HG03439 (cell line): Measurements from ENCODE around the gene BRIP1.
"Not testable (repeated sequence)": the region's sequence is repeated elsewhere in the genome, so short reads cannot be mapped to it uniquely, and the experiment has no call there.

Experiments used
- ATAC-seq: cut with Tn5 transposase; IDR thresholded peaks from one replicate; pipeline ENCODE4 v1.9.1; 2021; ENCODE audit warnings: mild to moderate bottlenecking, moderate library complexity; ENCODE audit not compliant: unreplicated experiment

BRIP1 gene

DNA sequence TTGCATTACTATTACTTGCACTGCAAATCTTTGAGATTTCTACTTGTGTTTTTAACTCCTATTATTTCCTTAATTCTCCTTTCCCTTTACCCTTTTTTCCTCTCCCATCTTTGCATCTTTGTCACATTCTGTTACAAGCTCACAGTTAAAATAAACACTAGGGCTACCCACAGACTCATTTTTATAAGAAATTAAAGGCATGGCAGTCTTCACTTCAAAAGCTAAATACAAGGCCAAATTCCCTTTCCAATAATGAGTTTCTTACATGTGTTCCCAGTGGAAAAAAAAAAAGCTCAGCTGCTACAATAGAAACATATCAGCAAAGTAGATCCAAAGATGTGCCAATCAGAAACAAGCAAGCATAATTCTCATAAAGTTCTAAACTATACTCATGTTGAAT, 3.7 kb upstream of the BRIP1 start:
- no peak for ATAC-seq

DNA sequence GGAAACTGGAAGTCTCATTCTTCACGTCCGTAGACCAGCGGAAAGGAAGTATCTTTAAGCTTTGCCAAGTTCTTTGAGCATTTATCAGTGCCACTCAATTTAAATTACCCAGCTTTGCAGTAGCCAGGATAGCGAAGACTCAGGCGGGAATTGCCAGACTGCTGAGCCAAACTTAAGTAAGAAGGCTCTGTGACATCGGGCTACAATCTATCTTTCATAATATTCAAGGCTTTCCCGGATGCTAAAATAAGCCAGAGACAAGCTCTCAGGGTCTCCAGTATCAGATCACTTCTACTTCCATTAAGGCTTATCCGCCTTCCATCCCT, 436 bp upstream of the BRIP1 start:
- peak; percentile 25 for ATAC-seq

DNA sequence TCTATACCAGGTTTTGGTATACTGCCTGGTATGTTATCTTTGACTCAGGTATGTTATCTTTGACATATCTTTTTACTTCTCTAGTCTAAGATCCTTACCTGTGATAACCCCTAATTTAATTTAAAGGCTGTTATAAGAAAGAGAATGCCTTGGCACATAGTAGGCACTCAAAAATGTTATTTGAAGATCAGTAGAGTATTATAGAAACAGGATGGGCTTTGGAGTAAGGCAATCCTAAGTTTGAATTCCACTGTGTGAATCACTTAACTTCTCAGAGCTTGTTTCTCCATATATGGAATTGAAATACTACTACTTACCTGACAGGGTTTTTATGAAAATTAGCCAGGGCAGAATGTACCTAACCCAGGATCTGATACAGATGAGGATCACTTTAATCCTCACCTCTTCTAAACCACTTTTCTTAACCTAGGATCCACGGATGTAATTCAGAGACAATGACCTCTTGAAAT, 1.2 kb downstream of the BRIP1 start:
- no peak for ATAC-seq

DNA sequence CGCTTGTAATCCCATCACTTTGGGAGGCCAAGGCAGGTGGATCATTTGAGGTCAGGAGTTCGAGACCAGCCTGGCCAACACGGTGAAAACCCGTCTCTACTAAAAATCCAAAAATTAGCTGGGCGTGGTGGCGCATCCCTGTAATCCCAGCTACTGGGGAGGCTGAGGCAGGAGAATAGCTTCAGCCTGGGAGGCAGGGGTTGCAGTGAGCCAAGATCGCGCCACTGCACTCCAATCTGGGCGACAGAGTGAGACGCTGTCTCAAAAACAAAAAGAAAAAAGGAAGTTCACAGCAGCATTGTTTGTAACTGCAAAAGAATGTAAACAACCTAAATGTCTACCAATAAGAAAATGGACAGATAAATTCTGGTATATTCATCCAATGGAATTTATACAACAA, 2.9 kb downstream of the BRIP1 start:
- not testable (repeated sequence) for ATAC-seq

DNA sequence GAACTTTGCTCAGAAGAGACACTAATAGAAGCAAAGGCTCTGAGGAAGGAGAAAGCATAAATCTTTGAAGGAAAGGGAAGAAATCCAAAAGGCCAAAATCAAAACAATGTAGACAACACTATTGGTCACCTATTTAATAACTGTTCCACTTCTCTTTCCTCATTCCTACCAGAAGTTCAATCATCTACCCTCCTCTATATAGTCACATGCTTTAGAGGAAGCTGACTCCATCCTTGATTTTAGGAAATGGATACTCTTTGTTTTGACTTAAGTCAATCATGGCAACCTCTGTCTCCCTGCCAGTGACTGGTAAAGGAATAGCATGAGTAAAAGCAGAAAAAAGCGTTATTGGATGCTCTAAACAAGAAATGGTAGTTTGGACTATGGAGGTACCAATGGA, 7.3 kb downstream of the BRIP1 start:
- ATAC-seq: no peak

DNA sequence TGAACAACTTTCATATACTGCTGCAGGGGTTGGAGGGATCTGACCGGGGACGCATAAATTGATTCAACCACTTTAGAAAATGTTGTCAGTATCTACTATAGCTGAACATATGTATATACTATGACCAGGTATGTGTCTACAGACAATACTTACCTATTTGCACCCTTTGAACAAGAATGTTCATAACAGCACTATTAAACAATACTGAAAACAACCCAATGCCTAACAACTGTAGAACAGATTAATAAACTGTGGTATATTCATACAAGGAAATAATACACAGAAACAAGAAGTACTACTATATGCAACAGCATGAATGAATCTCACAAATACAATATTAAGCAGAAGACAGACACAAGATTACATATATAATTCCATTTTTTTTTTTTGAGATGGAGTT, 10.5 kb downstream of the BRIP1 start:
- ATAC-seq: no peak

DNA sequence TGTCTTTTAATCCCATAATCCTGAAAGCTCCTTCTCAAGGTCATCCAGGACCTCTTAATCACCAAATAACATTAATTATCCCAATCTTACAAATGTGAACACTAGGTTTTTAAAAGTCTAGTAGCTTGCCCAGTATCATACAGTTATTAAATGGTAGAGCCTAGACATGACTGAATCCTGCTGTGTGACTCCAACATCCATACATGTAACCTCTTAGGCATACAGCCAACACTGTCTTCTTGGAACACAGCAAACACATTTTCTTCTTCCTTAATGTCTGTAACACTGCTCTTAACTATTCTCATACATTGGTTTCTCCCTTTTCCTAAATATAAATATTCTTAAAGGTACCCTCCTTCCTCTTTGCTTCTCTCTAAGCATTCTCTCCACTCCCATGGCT, 13.7 kb downstream of the BRIP1 start:
- ATAC-seq: no peak

DNA sequence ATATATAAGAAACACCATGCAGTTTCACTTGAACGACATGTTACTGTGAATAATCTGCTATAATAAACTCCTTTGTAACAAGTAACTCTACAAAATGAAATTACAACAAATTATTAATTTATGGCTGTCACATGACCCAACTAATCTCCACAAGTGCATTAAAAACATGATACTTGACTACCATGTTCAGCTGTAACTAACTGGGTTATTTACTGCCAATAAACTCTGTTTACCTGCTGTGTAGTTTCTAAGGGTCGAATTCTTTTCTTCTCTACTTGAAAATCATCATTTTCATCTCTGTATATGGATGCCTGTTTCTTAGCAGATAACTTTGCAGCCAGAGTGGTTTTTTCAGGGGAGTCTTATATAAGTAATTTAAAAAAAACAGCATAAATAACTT, 14.4 kb downstream of the BRIP1 start:
- no peak for ATAC-seq

DNA sequence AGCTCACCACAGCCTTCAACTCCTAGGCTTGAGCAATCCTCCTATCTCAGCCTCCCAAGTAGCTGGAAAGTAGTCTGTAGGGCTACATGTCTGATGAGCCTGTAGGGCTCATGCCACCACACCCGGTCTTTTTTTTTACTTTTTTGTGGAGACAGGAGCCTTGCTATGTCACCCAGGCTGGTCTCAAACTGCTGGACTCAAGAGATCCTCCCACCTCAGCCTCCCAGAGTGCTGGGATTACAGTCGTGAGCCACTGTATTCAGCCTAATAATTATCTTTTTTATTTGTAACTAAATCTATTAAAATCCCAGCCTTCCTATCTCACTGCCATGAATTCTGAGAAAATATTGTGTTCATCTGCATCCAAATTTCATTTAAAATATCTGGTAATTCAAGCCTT, 15.1 kb downstream of the BRIP1 start:
- no peak for ATAC-seq

DNA sequence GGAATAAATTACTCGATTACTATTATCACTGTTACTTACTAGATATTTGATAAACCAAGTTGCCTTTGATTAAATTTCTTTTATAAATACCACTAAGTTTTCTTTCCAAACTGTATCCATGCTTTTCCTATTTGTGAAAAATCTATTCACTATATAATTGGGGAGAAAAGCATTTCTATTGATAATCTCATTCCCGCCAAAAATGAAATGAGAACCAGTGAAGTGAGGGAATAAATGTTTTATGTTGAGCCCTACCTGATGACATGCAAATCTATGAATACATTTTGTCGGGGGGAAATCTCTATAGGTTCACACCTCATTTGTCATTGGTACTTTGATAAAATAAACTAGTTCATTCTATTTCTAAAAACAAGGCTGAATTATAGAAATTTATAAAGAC, 15.7 kb downstream of the BRIP1 start:
- no peak for ATAC-seq

DNA sequence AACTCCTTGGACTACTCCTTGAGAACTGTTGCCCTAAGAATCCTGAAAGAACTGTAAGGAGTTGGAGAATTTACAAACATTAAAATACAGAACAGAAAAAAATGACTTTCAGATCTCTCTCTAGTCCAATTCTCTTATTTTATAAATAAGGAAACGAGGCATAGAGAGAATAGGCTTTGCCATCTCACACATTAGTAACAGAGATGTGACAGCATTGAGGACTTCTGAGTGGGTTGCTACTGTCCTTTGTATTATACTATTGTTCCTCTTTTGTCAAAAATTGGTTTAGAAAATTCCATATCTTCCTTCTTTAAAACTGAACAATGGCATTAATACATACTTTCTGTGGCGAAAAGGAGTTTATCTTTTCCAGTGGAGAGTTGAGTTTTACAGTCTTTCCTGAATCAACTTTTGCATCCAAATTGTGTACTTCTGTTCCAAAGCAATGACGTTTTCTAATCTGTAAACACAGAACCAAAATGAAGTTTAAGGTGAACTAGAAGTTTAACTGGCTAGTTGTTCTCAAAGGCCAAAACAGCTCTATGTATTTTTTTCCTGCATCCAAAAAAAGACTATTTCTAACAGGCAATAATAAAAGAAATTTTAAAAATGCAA, 16.5 kb downstream of the BRIP1 start:
- no peak for ATAC-seq

DNA sequence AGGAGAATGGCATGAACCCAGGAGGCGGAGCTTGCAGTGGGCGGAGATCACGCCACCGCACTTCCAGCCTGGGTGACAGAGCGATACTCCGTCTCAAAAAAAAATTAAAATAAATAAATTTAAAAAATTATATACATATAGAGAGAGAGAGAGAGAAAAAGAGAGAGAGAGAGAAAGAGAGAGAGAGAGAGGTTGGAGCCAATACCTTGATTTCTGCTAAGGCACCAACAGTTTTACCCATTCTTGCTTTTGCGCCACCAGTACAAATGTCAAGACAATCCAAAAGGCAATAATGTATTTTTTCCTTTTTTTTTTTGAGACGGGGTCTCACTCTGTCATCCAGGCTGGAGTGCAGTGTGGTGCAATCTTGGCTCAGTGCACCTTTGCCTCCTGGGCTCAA, 17.2 kb downstream of the BRIP1 start:
- no peak for ATAC-seq

DNA sequence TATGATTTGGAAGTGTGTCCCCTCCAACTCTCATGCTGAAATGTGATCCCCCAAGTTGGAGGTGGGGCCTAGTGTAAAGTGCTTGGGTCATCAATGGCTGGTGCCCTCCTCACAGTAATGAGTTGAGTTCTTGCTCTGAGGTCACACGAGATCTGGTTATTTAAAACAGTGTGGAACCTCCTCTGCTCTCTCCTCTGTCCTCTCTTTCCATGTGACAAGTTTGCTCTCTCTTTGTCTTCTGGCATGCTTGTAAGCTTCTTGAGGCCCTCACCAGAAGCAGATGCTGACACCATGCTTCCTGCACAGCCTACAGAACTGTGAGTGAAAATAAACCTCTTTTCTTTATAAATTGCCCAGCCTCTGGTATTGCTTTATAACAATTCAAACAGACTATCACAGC, 19.9 kb downstream of the BRIP1 start:
- no peak for ATAC-seq

DNA sequence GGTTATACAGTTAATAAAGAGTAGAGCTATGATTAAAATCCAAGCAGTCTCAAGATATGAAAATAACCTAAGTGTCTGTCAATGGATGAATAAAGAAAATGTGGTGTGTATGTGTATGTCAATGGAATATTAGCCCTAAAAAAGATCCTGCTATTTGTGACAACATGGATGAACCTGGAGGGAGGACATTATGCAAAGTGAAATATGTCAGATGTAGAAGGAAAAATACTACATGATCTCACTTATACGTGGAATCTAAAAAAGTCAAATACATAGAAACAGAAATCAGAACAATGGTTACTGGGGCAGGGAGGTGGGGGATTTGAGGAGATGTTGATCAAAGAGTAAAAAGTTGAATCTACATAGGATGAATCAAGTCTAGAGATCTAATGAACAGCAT, 20.4 kb downstream of the BRIP1 start:
- no peak for ATAC-seq

DNA sequence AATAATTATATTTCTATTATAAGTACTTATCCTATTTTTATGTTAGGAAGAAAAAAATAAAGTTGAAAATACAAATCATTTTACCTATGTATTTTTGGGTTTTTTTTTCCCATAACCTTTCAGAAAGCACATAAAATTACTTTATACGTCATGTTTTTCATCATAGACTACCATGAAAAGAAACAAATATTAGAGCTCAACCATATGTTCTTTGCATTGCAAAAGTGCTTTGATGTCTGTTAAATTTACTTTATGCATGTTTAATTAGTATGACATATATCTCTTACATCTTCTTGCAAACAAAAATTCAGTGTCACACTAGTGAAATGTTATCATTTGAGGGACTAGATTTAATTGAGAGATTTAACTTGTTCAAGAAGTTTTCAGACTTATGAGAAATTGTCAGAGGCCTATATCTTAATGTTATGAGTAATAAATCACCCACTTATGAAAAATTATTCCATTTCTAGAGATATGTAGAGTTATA, 24.0 kb downstream of the BRIP1 start:
- no peak for ATAC-seq

DNA sequence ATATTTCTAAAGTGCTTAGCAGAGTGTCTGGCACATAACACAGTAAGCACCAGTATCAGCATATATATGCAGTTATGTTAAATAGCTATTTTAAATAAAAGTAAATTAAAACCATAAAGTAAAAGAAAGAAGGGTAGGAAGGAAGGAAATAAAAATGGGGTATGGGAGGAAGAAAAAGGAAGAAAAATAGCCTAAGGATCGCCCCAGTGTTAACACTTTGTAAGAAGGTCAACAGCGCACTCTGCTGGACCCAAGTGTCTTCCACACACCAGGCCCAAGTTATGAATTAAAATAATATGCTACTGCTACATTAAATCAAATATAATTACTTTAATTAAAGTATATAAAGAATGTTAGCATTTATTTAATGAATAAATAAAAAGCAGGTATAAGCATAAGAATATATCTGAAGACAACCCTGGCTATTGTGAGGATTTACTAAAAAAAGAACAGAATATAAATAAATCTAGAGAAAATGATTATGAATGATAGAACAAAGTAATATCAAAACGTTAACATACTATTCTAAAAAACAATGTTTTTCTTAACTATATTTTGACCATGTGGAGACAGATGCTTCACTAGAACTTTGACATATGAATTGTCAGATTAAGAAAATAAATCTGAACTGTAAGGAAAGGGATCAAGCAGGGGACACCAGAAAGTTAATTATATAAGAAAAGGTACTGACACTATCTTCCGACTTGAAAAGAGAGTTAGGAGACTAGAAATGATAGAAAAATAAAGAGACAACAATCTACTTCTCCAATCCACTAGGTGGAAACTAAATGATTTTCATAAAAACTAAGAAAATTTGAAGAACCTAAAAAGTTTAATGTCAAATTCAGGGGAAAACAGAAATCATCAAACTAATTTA, 25.9 kb downstream of the BRIP1 start:
- no peak for ATAC-seq

DNA sequence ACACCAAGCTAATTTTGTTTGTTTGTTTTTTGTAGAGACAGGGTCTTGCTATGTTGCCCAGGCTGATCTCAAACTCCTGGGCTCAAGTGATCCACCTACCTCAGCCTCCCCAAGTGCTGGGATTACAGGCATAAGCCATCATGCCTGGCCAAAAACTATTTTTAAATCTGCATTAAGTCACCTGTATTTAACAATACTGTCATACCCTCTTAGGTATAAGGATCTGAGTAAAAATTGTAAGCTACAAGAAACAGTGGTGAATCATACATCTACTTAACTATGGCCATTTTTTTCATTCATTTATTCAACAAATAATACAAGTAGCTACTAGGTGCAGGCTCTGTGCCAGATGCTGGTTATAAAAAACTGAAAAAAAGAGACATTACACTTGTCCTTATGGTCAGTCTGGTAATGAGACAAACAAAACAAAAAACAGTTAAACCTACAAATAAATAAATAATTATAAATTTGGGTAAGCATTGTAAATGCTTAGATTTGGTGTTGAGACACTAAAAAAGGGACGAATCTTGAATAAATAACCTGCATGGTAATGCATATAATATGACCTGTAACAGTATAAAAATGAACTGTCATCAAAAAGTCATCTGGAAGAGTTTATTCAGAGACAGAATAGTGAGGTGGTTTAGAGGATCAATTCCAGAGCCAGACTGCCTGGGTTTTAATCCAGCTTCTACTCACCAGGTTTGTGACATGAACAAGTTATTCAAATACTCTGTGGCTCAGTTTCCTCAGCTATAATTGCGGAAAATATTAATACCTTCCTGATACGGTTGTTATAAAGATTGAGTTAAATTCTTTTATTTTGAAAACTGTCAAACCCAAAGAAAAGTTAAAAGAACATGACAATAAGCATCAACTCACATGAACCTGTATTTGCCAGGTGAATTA, 26.8 kb downstream of the BRIP1 start:
- ATAC-seq: no peak

DNA sequence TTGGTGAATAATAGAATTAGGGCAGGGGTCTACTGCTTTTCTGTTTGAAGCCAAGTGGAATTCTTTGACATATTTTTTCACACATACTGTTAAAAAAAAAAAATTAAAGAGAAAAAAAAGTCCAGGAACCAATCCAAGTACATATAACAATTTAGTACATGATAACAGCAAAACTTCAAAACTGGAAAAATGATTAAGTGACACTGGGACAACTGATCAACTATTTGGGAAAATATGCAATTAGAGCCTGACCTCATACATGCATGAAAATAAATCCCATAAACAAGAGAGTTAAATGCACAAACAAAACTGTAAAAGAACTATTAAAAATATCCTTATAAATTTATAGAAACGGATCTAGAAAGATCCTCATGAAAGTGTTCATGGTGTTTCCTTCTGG, 27.7 kb downstream of the BRIP1 start:
- ATAC-seq: no peak

DNA sequence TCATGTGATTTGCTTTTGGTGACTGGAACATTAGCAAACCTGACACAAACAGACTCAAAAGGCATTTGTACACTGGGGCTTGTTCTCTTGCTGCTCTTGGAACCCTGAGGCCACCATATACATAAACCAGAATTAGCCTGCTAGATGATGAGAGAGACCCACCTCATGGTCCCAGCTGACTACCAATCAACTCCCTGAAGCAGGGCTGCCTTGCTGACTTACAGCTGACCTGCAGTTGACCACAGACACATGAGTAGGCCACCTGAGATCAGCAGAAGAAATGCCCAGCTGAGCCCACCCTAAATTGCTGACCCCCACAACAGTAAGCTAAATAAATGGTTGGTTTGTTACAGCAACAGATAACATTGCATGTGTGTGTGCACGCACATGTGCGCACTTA, 28.7 kb downstream of the BRIP1 start:
- ATAC-seq: no peak

DNA sequence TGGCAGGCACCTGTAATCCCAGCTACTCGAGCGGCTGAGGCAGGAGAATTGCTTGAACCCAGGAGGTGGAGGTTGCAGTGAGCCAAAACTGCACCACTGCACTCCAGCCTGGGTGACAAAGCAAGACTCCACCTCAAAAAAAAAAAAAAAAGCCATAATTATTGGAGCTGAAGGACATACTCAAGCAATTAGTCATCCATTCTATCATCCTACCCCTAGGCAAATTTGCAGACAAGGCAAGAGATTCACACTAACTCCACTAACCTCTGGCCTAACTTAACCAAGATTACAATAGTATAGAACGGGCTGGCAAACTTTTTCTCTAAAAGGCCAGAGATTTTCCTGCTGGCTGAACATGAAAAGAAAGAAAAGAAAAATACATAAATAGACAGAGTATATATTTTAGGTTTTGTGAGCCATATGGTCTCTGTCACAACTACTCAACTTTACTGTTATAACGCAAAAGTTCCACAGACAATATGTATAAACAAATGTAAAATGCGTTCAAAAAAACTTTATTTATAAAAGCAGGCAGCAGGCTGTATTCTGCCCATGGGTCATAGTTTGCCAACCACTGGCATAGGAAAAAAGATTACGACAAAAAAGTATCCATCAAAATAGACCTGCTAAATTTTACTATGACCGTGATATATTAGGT, 29.7 kb downstream of the BRIP1 start:
- ATAC-seq: no peak

DNA sequence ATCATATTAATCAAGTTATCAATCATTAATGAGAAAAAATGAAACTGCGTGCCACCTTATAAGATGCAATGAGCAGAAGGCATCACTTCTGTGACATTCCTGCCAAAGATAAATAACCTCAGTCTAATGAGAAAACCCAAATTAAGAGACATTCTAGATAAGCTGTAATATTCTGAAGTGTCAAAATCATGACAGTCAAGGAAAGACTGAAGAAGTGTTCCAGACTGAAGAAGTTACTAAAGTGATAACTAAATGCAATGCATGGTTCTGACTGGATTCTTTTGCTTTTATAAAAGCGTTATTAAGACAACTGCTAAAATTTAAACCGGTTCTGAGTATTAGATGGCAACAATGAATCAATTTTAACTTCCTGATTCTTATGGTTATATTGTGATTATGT, 30.9 kb downstream of the BRIP1 start:
- ATAC-seq: no peak
